H1 (cell line): ENCODE results near the gene FLT1. TPM values are rescaled to one million over a fixed set of nuclear protein-coding genes. Genes with fewer than 3 reads are reported as not detected.

Experiments
- ATF3 ChIP-seq: IDR thresholded peaks from 2 replicates; pipeline ENCODE4 v1.6.1; 2011; ENCODE audit warnings: low read depth, mild to moderate bottlenecking, low read length; ENCODE audit not compliant: insufficient read depth
- BRCA1 ChIP-seq: IDR thresholded peaks from 2 replicates; pipeline ENCODE4 v1.6.1; 2012; ENCODE audit warnings: low read depth, low read length, improper control_type of control experiment
- CHD7 ChIP-seq: fragments of 300-600 bp; sonication (generic); IDR thresholded peaks from 2 replicates; pipeline ENCODE4 v1.7.1; 2012; ENCODE audit warnings: low read length, moderate library complexity, mild to moderate bottlenecking, inconsistent platforms; ENCODE audit not compliant: insufficient replicate concordance
- EP300 ChIP-seq, 2 experiments: IDR thresholded peaks; 1 replicate in 1 of 2; 2 replicates in 1 of 2; pipeline ENCODE4 v1.6.1; 2011 to 2012; ENCODE audit warnings: low read depth in 2 of 2, low read length in 2 of 2, mild to moderate bottlenecking in 2 of 2, borderline replicate concordance in 1 of 2, inconsistent platforms in 1 of 2, moderate library complexity in 1 of 2
- EZH2 ChIP-seq: fragments of 200-600 bp; sonication (generic); IDR thresholded peaks from 2 replicates; pipeline ENCODE4 v1.7.1; 2012; ENCODE audit warnings: low read depth, mild to moderate bottlenecking, moderate library complexity, low read length, inconsistent platforms; ENCODE audit not compliant: severe bottlenecking
- GTF2F1 ChIP-seq: IDR thresholded peaks from 2 replicates; pipeline ENCODE4 v1.6.1; 2012; ENCODE audit warnings: low read depth, low read length, improper control_type of control experiment, borderline replicate concordance
- JUND ChIP-seq: IDR thresholded peaks from 2 replicates; pipeline ENCODE4 v1.6.1; 2011; ENCODE audit warnings: mild to moderate bottlenecking, improper control_type of control experiment, low read length
- NANOG ChIP-seq: IDR thresholded peaks from 2 replicates; pipeline ENCODE4 v1.6.1; 2011; ENCODE audit warnings: low read length, low read depth, mild to moderate bottlenecking, inconsistent platforms; ENCODE audit not compliant: insufficient read depth, poor library complexity, severe bottlenecking
- POLR2AphosphoS5 ChIP-seq: IDR thresholded peaks from 2 replicates; pipeline ENCODE4 v1.6.1; 2011; ENCODE audit warnings: low read depth, low read length
- SUZ12 ChIP-seq: fragments of 200-600 bp; sonication (generic); IDR thresholded peaks from 2 replicates; pipeline ENCODE4 v1.6.1; 2012; ENCODE audit warnings: mild to moderate bottlenecking, inconsistent platforms, low read length, moderate library complexity, mixed read lengths
- ZNF274 ChIP-seq: IDR thresholded peaks from 2 replicates; pipeline ENCODE4 v1.7.0; 2012; ENCODE audit warnings: low read length, borderline replicate concordance; ENCODE audit errors: extremely low read depth
- polyA plus RNA-seq, 7 experiments: library from polyadenylated mRNA; depleted of rRNA in 3 of 7; stranded (reverse) in 5 of 7; unstranded in 2 of 7; fragments of >200 nt in 5 of 7; fragments of 200-250 nt in 2 of 7; gene quantifications; 1 replicate in 5 of 7; 2 replicates in 1 of 7; 4 replicates in 1 of 7; pipeline versions ENCODE4 v1.2.1 to v1.2.3, GENCODE V29; 2011 to 2013; ENCODE audit warnings: missing spikeins in 2 of 7, mixed read lengths in 2 of 7
- total RNA-seq: library from RNA; stranded (reverse); fragmentation: NEBNext Ultra II Directional; extraction: Animal tissue kit (Norgen Biotek cat#: 25700); gene quantifications from 2 replicates; pipeline ENCODE4 v1.2.1, GENCODE V29; 2021

The FLT1 gene
- total and polyA plus RNA-seq, 2 of the 8 experiments (the other 6 are each of a cell fraction or from before 2014, with no cell fraction given) = 19.7 to 90.2 TPM

- TF ChIP-seq CHD7 = no peak
- no peak for TF ChIP-seq GTF2F1
- TF ChIP-seq EP300 (IDR thresholded peaks at IDR 0.05; ENCODE audit: borderline replicate concordance in 1 of 2, low read depth in 2 of 2, low read length in 2 of 2) = no peak
- no peak for TF ChIP-seq NANOG
- TF ChIP-seq BRCA1 = no peak
- no peak for TF ChIP-seq POLR2AphosphoS5
- TF ChIP-seq EZH2 = no peak
- no peak for TF ChIP-seq SUZ12
- no peak for TF ChIP-seq ATF3
- no peak for TF ChIP-seq JUND
- no peak for TF ChIP-seq ZNF274
These were observed 155.5 kb downstream of the FLT1 start (continued) for GRCh38 chr13:28339419-28339818.
